HG03457 (cell line): ENCODE results near the gene TRAF7.
"Not testable (repeated sequence)": the region's sequence is repeated elsewhere in the genome, so short reads cannot be mapped to it uniquely, and the experiment has no call there.

Experiments used
- ATAC-seq: cut with Tn5 transposase; IDR thresholded peaks from one replicate; pipeline ENCODE4 v1.9.1; 2021; ENCODE audit warnings: moderate number of reproducible peaks; ENCODE audit not compliant: unreplicated experiment

The TRAF7 gene

DNA sequence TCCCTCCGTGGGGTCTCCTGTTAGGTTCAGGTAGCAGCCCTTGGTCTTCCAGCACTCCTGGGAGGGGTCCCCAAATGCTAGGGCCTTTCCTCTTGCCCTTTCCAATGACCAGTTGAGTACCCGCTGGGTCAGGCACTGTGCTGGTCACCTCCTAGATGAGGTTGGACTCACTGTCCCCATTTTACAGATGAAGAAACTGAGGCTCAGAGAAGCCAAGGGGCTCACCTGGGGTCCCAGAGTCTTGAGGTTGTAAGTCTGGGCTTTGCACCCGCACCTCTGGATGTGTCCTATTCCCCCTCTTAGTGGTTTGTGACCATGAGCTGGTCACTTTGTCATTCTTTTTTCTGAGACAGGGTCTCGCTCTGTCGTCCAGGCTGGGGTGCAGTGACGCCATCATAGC is 42.2 kb downstream of the TRAF7 start:
- ATAC-seq = no peak

- no peak for ATAC-seq
Measured at GRCh38 chr16:2198283-2198682, 42.7 kb downstream of the TRAF7 start.

- ATAC-seq = no peak
Measured at GRCh38 chr16:2199095-2199494, 43.5 kb downstream of the TRAF7 start.

- ATAC-seq = no peak
Measured at GRCh38 chr16:2199621-2200139, 44.1 kb downstream of the TRAF7 start.

DNA sequence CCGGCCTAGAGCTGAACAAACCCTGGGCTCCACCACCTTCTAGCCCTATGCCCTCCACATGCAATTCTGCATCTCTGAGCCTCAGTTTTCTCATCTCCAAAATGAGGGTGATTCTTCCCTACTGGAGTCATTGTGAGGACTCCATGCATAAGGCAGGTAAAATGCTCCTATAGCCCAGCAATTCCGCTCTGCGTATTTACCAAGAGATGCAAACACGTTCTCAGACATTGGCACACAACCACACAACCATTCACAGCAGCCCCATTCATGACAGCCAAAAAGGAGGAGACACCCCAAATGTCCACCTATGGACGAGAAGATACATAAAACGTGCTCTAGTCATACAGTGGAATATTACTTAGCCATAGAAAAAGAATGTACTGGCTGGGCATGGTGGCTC is 44.7 kb downstream of the TRAF7 start:
- ATAC-seq = no peak

DNA sequence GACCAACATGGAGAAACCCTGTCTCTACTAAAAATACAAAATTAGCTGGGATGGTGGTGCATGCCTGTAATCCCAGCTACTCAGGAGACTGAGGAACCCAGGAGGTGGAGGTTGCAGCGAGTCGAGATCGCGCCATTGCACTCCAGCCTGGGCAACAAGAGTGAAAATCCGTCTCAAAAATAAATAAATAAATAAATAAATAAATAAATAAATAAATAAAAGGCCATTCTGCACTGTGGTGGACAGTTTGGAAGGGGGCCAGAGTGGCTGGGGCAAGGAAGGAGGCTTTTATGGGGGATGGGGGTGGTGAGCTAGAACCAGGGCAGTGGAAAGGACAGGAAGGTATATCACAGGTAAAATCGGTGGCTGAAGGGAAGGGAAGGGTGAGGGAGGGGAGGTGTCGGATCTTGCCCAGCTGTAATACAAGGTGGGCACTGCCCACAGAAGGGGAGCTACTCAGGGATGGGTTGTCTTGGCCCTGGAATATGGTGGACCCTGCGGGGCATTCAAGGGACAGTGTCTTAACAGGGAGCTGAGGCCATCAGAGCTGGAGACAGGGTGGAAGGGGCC is 47.6 kb downstream of the TRAF7 start:
- ATAC-seq = not testable (repeated sequence)

GRCh38 chr16:2204416-2205103 is 49.0 kb downstream of the TRAF7 start:
- no peak for ATAC-seq

DNA sequence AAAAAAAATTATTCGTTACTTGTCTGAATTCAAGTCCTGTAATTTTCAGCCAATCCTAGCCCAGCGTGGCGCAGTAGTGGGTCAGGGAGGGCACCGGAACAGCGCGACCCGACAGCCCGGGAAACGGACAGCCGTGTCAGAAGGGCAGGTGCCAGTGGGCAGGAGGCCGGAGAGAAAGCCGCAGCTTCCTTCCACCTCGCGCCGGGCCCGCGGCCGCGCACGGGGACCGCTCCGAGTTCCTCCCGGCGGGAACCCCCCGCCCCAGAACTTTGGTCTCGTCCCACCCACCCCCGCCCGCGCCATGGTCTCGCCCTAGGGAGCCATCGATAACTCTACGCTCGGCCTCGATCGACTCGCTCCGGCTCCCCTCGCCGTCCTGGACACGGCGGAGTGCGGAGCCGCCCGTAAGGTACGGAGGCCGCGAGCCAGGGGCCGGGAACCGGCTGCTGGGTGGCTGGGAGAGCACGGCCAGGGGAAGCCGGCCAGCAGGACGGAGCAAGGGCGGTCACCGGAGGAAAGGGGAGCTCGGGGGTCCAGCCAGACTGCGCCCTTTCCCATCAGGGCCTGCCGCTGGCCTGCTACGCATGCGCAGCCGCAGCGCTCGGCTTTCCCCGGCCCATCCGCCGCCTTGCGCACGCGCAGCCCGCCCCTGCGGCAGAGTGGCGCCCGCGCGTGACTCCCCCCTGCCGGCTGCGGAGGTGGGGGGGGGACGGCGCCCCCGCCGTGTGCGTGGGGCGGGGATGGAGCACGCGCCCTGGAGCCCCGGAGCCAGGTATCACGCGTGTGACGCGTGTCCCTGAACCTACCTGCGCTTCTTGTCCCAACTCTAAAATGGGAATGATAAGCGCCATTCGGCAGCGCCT is 49.8 kb downstream of the TRAF7 start, which contains the start of gene MLST8:
Gene MLST8 (plus strand): TSS at position 351 of the 863 bp plus-strand sequence. CDS start 632 bp downstream, outside the sequence.
- peak; percentile 49 for ATAC-seq

DNA sequence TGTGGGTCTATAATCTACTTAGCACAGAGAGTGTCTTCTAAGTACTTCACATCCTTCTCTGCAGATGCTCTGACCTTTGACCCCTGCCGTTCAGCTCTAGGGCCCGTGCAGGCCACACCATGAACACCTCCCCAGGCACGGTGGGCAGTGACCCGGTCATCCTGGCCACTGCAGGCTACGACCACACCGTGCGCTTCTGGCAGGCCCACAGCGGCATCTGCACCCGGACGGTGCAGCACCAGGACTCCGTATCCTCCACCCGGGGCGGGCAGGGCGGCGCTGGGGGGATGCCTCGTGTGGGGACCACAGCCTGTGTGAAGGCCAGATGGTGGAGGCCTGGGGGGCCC is 50.4 kb downstream of the TRAF7 start:
- ATAC-seq = peak; percentile 10

GRCh38 chr16:2206420-2206779 is 50.8 kb downstream of the TRAF7 start:
- no peak for ATAC-seq

GRCh38 chr16:2206780-2207433 is 51.3 kb downstream of the TRAF7 start:
- no peak for ATAC-seq

DNA sequence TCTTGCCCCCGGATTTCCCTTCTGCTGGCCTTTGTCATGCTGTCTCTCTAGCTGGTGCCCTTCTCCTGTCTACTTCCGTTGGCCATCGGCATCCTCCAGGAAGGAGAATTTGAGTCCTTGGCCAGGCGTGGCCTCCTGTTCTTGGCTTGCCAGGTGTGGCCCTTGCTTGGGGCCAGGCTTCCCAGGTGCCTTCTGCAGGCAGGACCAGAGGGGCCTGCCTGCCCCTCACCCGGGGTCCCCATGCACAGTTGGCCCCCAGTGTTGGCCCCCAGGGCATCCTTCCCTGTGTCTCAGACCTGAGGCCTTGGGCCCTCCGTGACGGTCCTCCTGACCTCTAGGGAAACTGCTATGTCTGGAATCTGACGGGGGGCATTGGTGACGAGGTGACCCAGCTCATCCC is 52.3 kb downstream of the TRAF7 start:
- ATAC-seq = no peak

- ATAC-seq = no peak
Measured at GRCh38 chr16:2208308-2208707, 52.7 kb downstream of the TRAF7 start.

DNA sequence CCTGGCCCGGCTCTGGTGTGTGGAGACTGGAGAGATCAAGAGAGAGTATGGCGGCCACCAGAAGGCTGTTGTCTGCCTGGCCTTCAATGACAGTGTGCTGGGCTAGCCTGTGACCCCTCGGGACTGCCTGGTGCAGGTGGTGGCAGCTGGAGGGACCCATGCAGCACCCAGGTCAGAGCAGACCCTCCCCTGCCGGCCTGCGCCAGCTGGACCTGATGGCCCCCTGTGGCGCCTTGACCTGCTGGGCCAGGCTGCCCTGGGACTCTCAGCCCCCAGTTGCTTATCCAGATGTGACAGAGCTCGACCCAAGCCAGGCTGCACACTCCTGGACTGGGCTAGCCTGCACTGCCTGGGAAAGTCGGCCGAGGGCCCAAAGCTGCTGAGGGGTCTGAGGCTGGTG is 53.2 kb downstream of the TRAF7 start:
- no peak for ATAC-seq

GRCh38 chr16:2209258-2210008 is 53.9 kb downstream of the TRAF7 start:
- no peak for ATAC-seq

GRCh38 chr16:2210009-2210332 is 54.4 kb downstream of the TRAF7 start:
- no peak for ATAC-seq

DNA sequence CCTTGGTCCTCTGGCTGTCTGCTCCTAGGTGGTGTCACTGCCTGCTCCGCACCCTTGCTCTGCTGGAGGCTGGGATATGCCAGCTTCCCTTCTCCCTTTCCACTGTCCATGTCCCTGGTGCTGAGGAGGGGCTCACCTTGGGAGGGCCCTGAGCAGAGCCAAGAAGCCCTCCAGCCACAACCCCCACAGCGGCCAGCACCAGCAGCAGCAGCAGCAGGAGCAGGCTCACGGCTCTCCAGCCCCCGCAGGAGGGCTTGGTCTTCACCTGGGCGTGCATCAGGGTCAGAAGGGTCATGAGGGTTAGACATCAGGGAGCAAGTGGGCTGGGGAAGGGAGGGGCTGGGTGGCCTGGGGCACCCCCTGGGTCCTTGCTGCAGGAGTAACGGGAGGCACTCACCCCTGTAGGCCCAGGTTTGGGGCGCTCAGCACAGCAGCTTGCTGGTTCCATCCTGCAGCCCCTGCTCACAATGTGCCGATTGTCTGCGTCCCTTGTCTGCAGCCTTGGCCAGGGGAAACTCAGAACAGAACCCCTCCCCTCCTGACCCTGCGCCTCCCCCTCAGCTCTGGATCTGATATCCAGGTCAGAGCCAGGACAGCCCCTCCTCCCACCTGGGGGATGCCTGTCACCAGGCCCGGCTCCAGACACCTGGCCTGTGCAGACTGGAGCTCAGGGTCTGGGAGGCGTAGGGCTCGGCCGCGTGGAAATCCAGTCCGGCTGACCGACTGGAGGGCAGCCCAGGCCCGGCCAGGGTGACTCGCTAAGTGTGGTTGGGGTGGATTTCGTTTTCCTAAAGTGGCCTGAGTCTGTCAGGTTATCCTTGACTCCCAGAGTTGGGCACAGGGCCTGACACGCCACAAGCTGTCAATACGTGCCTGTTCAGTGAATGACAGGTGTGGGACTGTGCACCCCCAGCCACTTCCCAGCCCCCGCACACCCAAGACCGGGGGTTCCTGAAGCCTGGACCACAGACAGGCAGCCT is 55.1 kb downstream of the TRAF7 start, which contains the start of gene BRICD5:
Gene BRICD5 (minus strand): TSS at position 478 of the 980 bp plus-strand sequence. CDS start 30 bp downstream, at position 448.
- no peak for ATAC-seq

DNA sequence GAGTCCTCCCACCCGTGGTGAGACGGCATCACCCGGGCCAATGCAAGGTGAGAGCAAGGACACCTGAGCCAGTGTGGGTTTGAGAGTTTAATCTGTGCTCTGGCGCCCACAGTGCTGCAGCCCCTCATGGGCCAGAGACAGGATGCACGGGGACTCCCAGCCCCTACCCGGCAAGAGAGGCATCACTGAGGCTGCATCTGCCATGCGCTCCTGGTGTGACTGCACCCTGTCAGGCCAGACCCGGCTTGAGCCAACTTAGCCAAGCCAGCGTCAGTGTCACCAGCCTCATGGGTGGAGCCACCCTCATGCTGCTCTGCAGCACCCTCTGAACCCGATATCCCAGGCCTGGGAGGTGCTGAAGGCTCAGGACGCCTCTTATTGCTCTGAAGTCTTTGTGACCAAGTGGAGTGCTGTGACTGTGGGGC is 56.4 kb downstream of the TRAF7 start:
- no peak for ATAC-seq
